ENCODE measurements around the gene OTUB2. TPM values are rescaled to one million over a fixed set of nuclear protein-coding genes. Genes with fewer than 3 reads are reported as not detected.

Gene OTUB2
- total RNA-seq, 2 donors from 2014 or later = 6.3 to 6.7 TPM

GRCh38 chr14:94077823-94078222 lies 51.7 kb downstream of the OTUB2 start:
- Mint-ChIP-seq H3K4me1 (peaks cover 26% of the 10 kb centered on the region), H3K4me3 (no peak overlapping the region), H3K27me3 (ENCODE audit: insufficient read depth) (no peaks in the 10 kb centered on the region), H3K36me3 (ENCODE audit: low read depth) (peaks cover 50% of the 10 kb centered on the region), H3K27ac (no peak overlapping the region), H3K9me3 (peaks cover 18% of the 10 kb centered on the region)
- WGBS, 2 experiments (ENCODE audit: insufficient coverage in 1 of 2, insufficient read length in 1 of 2) = 100% methylated on average over 3 of the region's 5 CpGs; no CpG with 5 or more reads in 1 of the 2 experiments
- peak overlapping the region; percentile 90 for H3K4me3 ChIP-seq (ENCODE audit: low read length)
- H3K9me3 ChIP-seq (ENCODE audit: control insufficient read depth, low read length) = peaks cover 35% of the 10 kb centered on the region
- no peaks in the 10 kb centered on the region for H3K4me1 ChIP-seq (ENCODE audit: control insufficient read depth, insufficient read depth, low read length)
- no peak overlapping the region for H3K9ac ChIP-seq (ENCODE audit: extremely low read depth, low read length, poor library complexity, severe bottlenecking)
- no peak for DNase-seq
- H3K27ac ChIP-seq (ENCODE audit: low read depth, low read length) = no peak overlapping the region
- H3K36me3 ChIP-seq (ENCODE audit: control insufficient read depth, insufficient read depth, low read length) = peaks cover 36% of the 10 kb centered on the region
- H3K27me3 ChIP-seq (ENCODE audit: control insufficient read depth, insufficient read depth, low read length, poor library complexity, severe bottlenecking) = no peaks in the 10 kb centered on the region
- TF ChIP-seq CTCF (conservative IDR thresholded peaks at IDR 0.05) = no peak

- peaks cover 44% of the 10 kb centered on the region for H3K36me3 Mint-ChIP-seq (ENCODE audit: low read depth)
Observed at GRCh38 chr14:94079891-94080620, 53.9 kb downstream of the OTUB2 start.

More at GRCh38 chr14:94079891-94080620, 53.9 kb downstream of the OTUB2 start:
- H3K9ac ChIP-seq (ENCODE audit: extremely low read depth, low read length, poor library complexity, severe bottlenecking) = peak overlapping the region; percentile 82
- H3K4me3 ChIP-seq (ENCODE audit: low read length) = peak overlapping the region; percentile 90
- H3K27ac ChIP-seq (ENCODE audit: low read depth, low read length) = peak overlapping the region; percentile 89
- H3K36me3 ChIP-seq (ENCODE audit: control insufficient read depth, insufficient read depth, low read length) = peaks cover 34% of the 10 kb centered on the region
- peaks cover 26% of the 10 kb centered on the region for H3K9me3 ChIP-seq (ENCODE audit: control insufficient read depth, low read length)
- H3K27me3 ChIP-seq (ENCODE audit: control insufficient read depth, insufficient read depth, low read length, poor library complexity, severe bottlenecking) = no peaks in the 10 kb centered on the region
- TF ChIP-seq CTCF (conservative IDR thresholded peaks at IDR 0.05) = no peak
- no peak for DNase-seq
- H3K27ac Mint-ChIP-seq = peak overlapping the region; percentile 99
- peaks cover 35% of the 10 kb centered on the region for H3K4me1 Mint-ChIP-seq
- no peaks in the 10 kb centered on the region for H3K4me1 ChIP-seq (ENCODE audit: control insufficient read depth, insufficient read depth, low read length)
- peaks cover 6% of the 10 kb centered on the region for H3K9me3 Mint-ChIP-seq
- WGBS, 2 experiments (ENCODE audit: insufficient coverage in 1 of 2, insufficient read length in 1 of 2) = 15 to 18% methylated on average over 12 to 15 of the region's 15 CpGs
- H3K4me3 Mint-ChIP-seq = peak overlapping the region; percentile 99
- H3K27me3 Mint-ChIP-seq (ENCODE audit: insufficient read depth) = no peaks in the 10 kb centered on the region

Data from endodermal cell (in vitro differentiated cells).